ENCODE data around the gene ALOX12. TPM values are rescaled to one million over a fixed set of nuclear protein-coding genes. Genes with fewer than 3 reads are reported as not detected.
"Not testable (repeated sequence)": the region's sequence is repeated elsewhere in the genome, so short reads cannot be mapped to it uniquely, and the experiment has no call there.

ALOX12 gene
- total RNA-seq, 1 donor from 2014 or later = not detected

GRCh38 chr17:7039832-7040231 lies 44.0 kb downstream of the ALOX12 start:
- DNase-seq (ENCODE audit: low spot score) = no peak
- intact Hi-C loops (cut with DNase I) = no loop called here

GRCh38 chr17:7041607-7042500 lies 46.0 kb downstream of the ALOX12 start:
- no peak for DNase-seq (ENCODE audit: low spot score)
- intact Hi-C loops (cut with DNase I) = no loop called here

- DNase-seq (ENCODE audit: low spot score) = no peak
- intact Hi-C loops (cut with DNase I) = no loop called here
Observed at GRCh38 chr17:7042501-7043181, 46.8 kb downstream of the ALOX12 start.

GRCh38 chr17:7043182-7043496 lies 47.3 kb downstream of the ALOX12 start:
- intact Hi-C loops (cut with DNase I) = no loop called here
- DNase-seq (ENCODE audit: low spot score) = no peak

GRCh38 chr17:7043497-7044198 lies 47.8 kb downstream of the ALOX12 start, which contains the start of gene SLC16A11:
Gene SLC16A11 (minus strand): TSS chr17:7044092. CDS start chr17:7043513, 579 bp downstream.
- intact Hi-C loops (cut with DNase I) = no loop called here
- DNase-seq (ENCODE audit: low spot score) = no peak

- intact Hi-C loops (cut with DNase I) = loop anchor here (5.0 kb wide), 1 partner anchor 252 kb away; no protein-coding TSS in a partner anchor
- DNase-seq (ENCODE audit: low spot score) = no peak
Observed at GRCh38 chr17:7045492-7046126, 49.8 kb downstream of the ALOX12 start.

GRCh38 chr17:7046127-7046724 lies 50.4 kb downstream of the ALOX12 start:
- no peak for DNase-seq (ENCODE audit: low spot score)

GRCh38 chr17:7046725-7047397 lies 51.0 kb downstream of the ALOX12 start:
- DNase-seq (ENCODE audit: low spot score) = not testable (repeated sequence)
- intact Hi-C loops (cut with DNase I) = loop anchor here (5.0 kb wide), 1 partner anchor 250 kb away; no protein-coding TSS in a partner anchor

More at GRCh38 chr17:7046127-7046724, 50.4 kb downstream of the ALOX12 start:
- intact Hi-C loops (cut with DNase I) = loop anchor here (5.0 kb wide), 1 partner anchor 251 kb away; no protein-coding TSS in a partner anchor

- DNase-seq (ENCODE audit: low spot score) = no peak
- intact Hi-C loops (cut with DNase I) = loop anchor here (5.0 kb wide), 1 partner anchor 250 kb away; no protein-coding TSS in a partner anchor
Observed at GRCh38 chr17:7047566-7047965, 51.7 kb downstream of the ALOX12 start.

GRCh38 chr17:7048968-7049367 lies 53.1 kb downstream of the ALOX12 start:
- DNase-seq (ENCODE audit: low spot score) = no peak
- intact Hi-C loops (cut with DNase I) = loop anchor here (5.0 kb wide), 1 partner anchor 248 kb away; no protein-coding TSS in a partner anchor

- intact Hi-C loops (cut with DNase I) = not testable (repeated sequence)
- DNase-seq (ENCODE audit: low spot score) = peak; percentile 57
Observed at GRCh38 chr17:7050583-7050982, 54.7 kb downstream of the ALOX12 start.

- no peak for DNase-seq (ENCODE audit: low spot score)
- intact Hi-C loops (cut with DNase I) = no loop called here
Observed at GRCh38 chr17:7056386-7056785, 60.5 kb downstream of the ALOX12 start.

GRCh38 chr17:7058831-7059447 lies 63.1 kb downstream of the ALOX12 start:
- no peak for DNase-seq (ENCODE audit: low spot score)
- intact Hi-C loops (cut with DNase I) = no loop called here

Other genes with a start within 250 kb of the ALOX12 start
- 31.7 TPM for gene XAF1, start 240.0 kb upstream of the ALOX12 start, total RNA-seq
- not detected for gene FBXO39, start 219.8 kb upstream of the ALOX12 start, total RNA-seq
- gene TEKT1, start 164.3 kb upstream of the ALOX12 start, total RNA-seq = not detected
- gene RNASEK, start 16.6 kb downstream of the ALOX12 start, total RNA-seq = 171 TPM
- gene BCL6B, start 27.0 kb downstream of the ALOX12 start, total RNA-seq = 8.8 TPM
- 0.48 TPM for gene SLC16A13, start 40.0 kb downstream of the ALOX12 start, total RNA-seq
- gene SLC16A11, start 48.0 kb downstream of the ALOX12 start, total RNA-seq = 1.1 TPM
- 3.0 TPM for gene CLEC10A, start 84.2 kb downstream of the ALOX12 start, total RNA-seq
- 0.24 TPM for gene ASGR2, start 118.8 kb downstream of the ALOX12 start, total RNA-seq
- gene ASGR1, start 183.3 kb downstream of the ALOX12 start, total RNA-seq = 0.54 TPM
- 16.0 TPM for gene DLG4, start 223.8 kb downstream of the ALOX12 start, total RNA-seq
- gene ACADVL, start 223.9 kb downstream of the ALOX12 start, total RNA-seq = 966 TPM
- gene DVL2, start 238.5 kb downstream of the ALOX12 start, total RNA-seq = 22.5 TPM
- gene PHF23, start 243.4 kb downstream of the ALOX12 start, total RNA-seq = 20.5 TPM
- gene GABARAP, start 246.4 kb downstream of the ALOX12 start, total RNA-seq = 449 TPM